K562 (cell line): ENCODE results near the gene SUCO.
"Not testable (repeated sequence)": the region's sequence is repeated elsewhere in the genome, so short reads cannot be mapped to it uniquely, and the experiment has no call there.

Experiments used
- CTCF ChIP-seq, 3 experiments: IDR thresholded peaks in 2 of 3; conservative IDR thresholded peaks in 1 of 3; 2 replicates each; pipeline ENCODE4 v1.5.1; 2011 to 2012; ENCODE audit warnings: low read length in 3 of 3, mild to moderate bottlenecking in 3 of 3, control low read depth in 2 of 3, improper control_type of control experiment in 1 of 3, inconsistent platforms in 1 of 3, low read depth in 1 of 3, mixed read lengths in 1 of 3, moderate library complexity in 1 of 3; ENCODE audit not compliant: insufficient read depth in 2 of 3
- ELF2 ChIP-seq: fragments of 250-450 bp; sonication (Bioruptor Pico); IDR thresholded peaks from 2 replicates; pipeline ENCODE4 v1.5.0; 2021; ENCODE audit warnings: mild to moderate bottlenecking
- POLR2AphosphoS5 ChIP-seq: IDR thresholded peaks from 2 replicates; pipeline ENCODE4 v1.6.1; 2011; ENCODE audit warnings: mild to moderate bottlenecking, low read depth, low read length, moderate library complexity; ENCODE audit not compliant: control insufficient read depth, insufficient read depth

DNA sequence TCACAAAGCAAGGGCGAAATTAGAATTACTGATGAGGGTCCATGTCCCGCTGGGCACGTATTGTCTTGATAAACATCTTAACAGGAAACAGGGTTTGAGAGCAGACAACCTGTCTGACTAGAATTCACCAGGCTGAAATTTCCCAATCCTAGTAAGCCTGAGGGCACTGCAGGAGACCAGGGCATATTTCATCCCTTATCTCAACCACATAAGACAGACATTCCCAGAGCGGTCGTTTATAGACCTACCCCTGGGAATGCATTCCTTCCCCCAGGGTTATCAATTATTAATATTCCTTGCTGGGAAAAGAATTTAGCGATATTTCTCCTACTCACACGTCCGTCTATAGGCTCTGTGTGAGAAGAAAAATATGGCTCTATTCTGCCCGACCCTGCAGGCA, 87.7 kb downstream of the SUCO start:
- TF ChIP-seq ELF2 (CRISPR knock-in tag); CTCF (IDR thresholded peaks at IDR 0.05 in 2 of 3, conservative IDR thresholded peaks at IDR 0.05 in 1 of 3; ENCODE audit: insufficient read depth in 2 of 3, low read depth in 1 of 3, low read length in 3 of 3); POLR2AphosphoS5: not testable (repeated sequence)
